Nasal cavity respiratory epithelium epithelial cell of viscerocranial mucosa (primary cell): ENCODE measurements around the gene HBS1L. TPM values are rescaled to one million over a fixed set of nuclear protein-coding genes. Genes with fewer than 3 reads are reported as not detected.

Experiments used
- total RNA-seq: library from RNA; depleted of rRNA; stranded (reverse); fragments of >200 nt; gene quantifications from 2 replicates; pipeline ENCODE4 v1.2.3, GENCODE V29; 2014

HBS1L gene
- 128 and 149 TPM in 2 replicates for total RNA-seq

GRCh38 chr6:135054569-135055498 is at the start of gene HBS1L:
TSS of gene HBS1L (minus strand) at chr6:135054822. CDS start at chr6:135054691, 131 bp downstream.

GRCh38 chr6:134949927-134950326 is 104.7 kb downstream of the HBS1L start, which contains the start of gene ALDH8A1:
TSS of gene ALDH8A1 (minus strand) at chr6:134950101. CDS start at chr6:134950053, 48 bp downstream.

Other genes starting within 250 kb of the HBS1L start
- gene ALDH8A1, start 104.7 kb downstream of the HBS1L start, total RNA-seq, result 0.34 and 0.36 TPM in 2 replicates
- gene MYB, start 126.5 kb upstream of the HBS1L start, total RNA-seq, result under 0.01 and 0.36 TPM in 2 replicates